ENCODE measurements around the gene PCCA.

Gene PCCA

GRCh38 chr13:100184095-100184494, 95.2 kb downstream of the PCCA start:
- no peak for DNase-seq (ENCODE audit: low read depth)
- no peak overlapping the region for H3K4me3 ChIP-seq (ENCODE audit: low read depth, low read length)
- no peak for TF ChIP-seq CTCF (IDR thresholded peaks at IDR 0.05; ENCODE audit: low read depth, low read length, missing control alignments)

- no peak overlapping the region for H3K4me3 ChIP-seq (ENCODE audit: low read depth, low read length)
- TF ChIP-seq CTCF (IDR thresholded peaks at IDR 0.05; ENCODE audit: low read depth, low read length, missing control alignments) = no peak
- no peak for DNase-seq (ENCODE audit: low read depth)
Observed at GRCh38 chr13:100195568-100195967, 106.7 kb downstream of the PCCA start.

- no peak overlapping the region for H3K4me3 ChIP-seq (ENCODE audit: low read depth, low read length)
- TF ChIP-seq CTCF (IDR thresholded peaks at IDR 0.05; ENCODE audit: low read depth, low read length, missing control alignments) = no peak
- DNase-seq (ENCODE audit: low read depth) = no peak
Observed at GRCh38 chr13:100196375-100196774, 107.5 kb downstream of the PCCA start.

- no peak overlapping the region for H3K4me3 ChIP-seq (ENCODE audit: low read depth, low read length)
- DNase-seq (ENCODE audit: low read depth) = no peak
- no peak for TF ChIP-seq CTCF (IDR thresholded peaks at IDR 0.05; ENCODE audit: low read depth, low read length, missing control alignments)
Observed at GRCh38 chr13:100197116-100197515, 108.2 kb downstream of the PCCA start.

GRCh38 chr13:100197591-100198365, 108.9 kb downstream of the PCCA start:
- DNase-seq (ENCODE audit: low read depth) = no peak
- no peak for TF ChIP-seq CTCF (IDR thresholded peaks at IDR 0.05; ENCODE audit: low read depth, low read length, missing control alignments)

GRCh38 chr13:100203696-100204367, 114.9 kb downstream of the PCCA start:
- no peak overlapping the region for H3K4me3 ChIP-seq (ENCODE audit: low read depth, low read length)
- no peak for TF ChIP-seq CTCF (IDR thresholded peaks at IDR 0.05; ENCODE audit: low read depth, low read length, missing control alignments)
- no peak for DNase-seq (ENCODE audit: low read depth)

More at GRCh38 chr13:100197591-100198365, 108.9 kb downstream of the PCCA start:
- H3K4me3 ChIP-seq (ENCODE audit: low read depth, low read length) = no peak overlapping the region

Measured in GM12864 (cell line).